CD14-positive monocyte (primary cell): ENCODE measurements around the gene ADIG. TPM values are rescaled to one million over a fixed set of nuclear protein-coding genes. Genes with fewer than 3 reads are reported as not detected.
A peak's percentile ranks its signal among the peaks of the same experiment; 100 is the strongest.

Source experiments
- DNase-seq, 3 donors: peaks; one replicate each; pipeline ENCODE4 v3.0.0-alpha.2; 2011 to 2022
- H2AFZ ChIP-seq: 2 replicates; pipeline ENCODE4 v1.6.0; 2012; ENCODE audit warnings: mild to moderate bottlenecking, low read depth, low read length, inconsistent platforms; ENCODE audit not compliant: insufficient read depth, poor library complexity, severe bottlenecking
- H3K27ac ChIP-seq, 2 donors: 1 replicate in 1 of 2; 2 replicates in 1 of 2; pipeline ENCODE4 v1.5.1; 2012 to 2013; ENCODE audit warnings: low read length in 2 of 2, control low read depth in 1 of 2, inconsistent platforms in 1 of 2, low read depth in 1 of 2, mild to moderate bottlenecking in 1 of 2
- H3K27me3 ChIP-seq, 2 donors: one replicate each; pipeline versions ENCODE4 v1.6.0 to v1.6.1; 2011 to 2013; ENCODE audit warnings: low read length in 2 of 2; ENCODE audit not compliant: control insufficient read depth in 2 of 2, insufficient read depth in 2 of 2
- H3K36me3 ChIP-seq, 2 donors: replicated peaks in 1 of 2; 1 replicate in 1 of 2; 2 replicates in 1 of 2; pipeline versions ENCODE4 v1.5.1 to v1.6.1; 2012 to 2013; ENCODE audit warnings: low read length in 2 of 2, control low read depth in 1 of 2, inconsistent platforms in 1 of 2, mild to moderate bottlenecking in 1 of 2; ENCODE audit not compliant: insufficient read depth in 2 of 2, control insufficient read depth in 1 of 2
- H3K4me1 ChIP-seq, 2 donors: 1 replicate in 1 of 2; 2 replicates in 1 of 2; pipeline versions ENCODE4 v1.5.1 to v1.6.1; 2012 to 2013; ENCODE audit warnings: low read length in 2 of 2, control low read depth in 1 of 2, inconsistent platforms in 1 of 2, mild to moderate bottlenecking in 1 of 2, moderate library complexity in 1 of 2; ENCODE audit not compliant: insufficient read depth in 2 of 2, control insufficient read depth in 1 of 2
- H3K4me2 ChIP-seq: replicated peaks from 2 replicates; pipeline ENCODE3; 2012; ENCODE audit warnings: low read length, moderate library complexity, mild to moderate bottlenecking; ENCODE audit not compliant: poor library complexity, severe bottlenecking; ENCODE audit errors: extremely low read depth
- H3K4me3 ChIP-seq, 3 experiments: fragments of 200-600 bp in 1 of 3; sonication (generic) in 1 of 3; replicated peaks in 1 of 3; 1 replicate in 2 of 3; 2 replicates in 1 of 3; pipeline ENCODE4 v1.5.1; 2011 to 2013; ENCODE audit warnings: low read length in 3 of 3, mild to moderate bottlenecking in 3 of 3, control low read depth in 2 of 3, low read depth in 2 of 3, inconsistent platforms in 1 of 3, moderate library complexity in 1 of 3
- H3K79me2 ChIP-seq: 2 replicates; pipeline ENCODE4 v1.6.0; 2012; ENCODE audit warnings: mild to moderate bottlenecking, control low read depth, inconsistent platforms, low read length, moderate library complexity; ENCODE audit not compliant: insufficient read depth
- H3K9ac ChIP-seq: 2 replicates; pipeline ENCODE4 v1.6.0; 2017; ENCODE audit warnings: low read length, mild to moderate bottlenecking; ENCODE audit not compliant: insufficient read depth, poor library complexity, severe bottlenecking
- H3K9me3 ChIP-seq, 2 donors: replicated peaks in 1 of 2; 1 replicate in 1 of 2; 2 replicates in 1 of 2; pipeline versions ENCODE4 v1.5.1 to v1.6.1; 2012 to 2013; ENCODE audit warnings: low read length in 2 of 2, control low read depth in 1 of 2; ENCODE audit not compliant: control insufficient read depth in 1 of 2, insufficient read depth in 1 of 2
- H4K20me1 ChIP-seq: 2 replicates; pipeline ENCODE4 v1.6.0; 2012; ENCODE audit warnings: mild to moderate bottlenecking, low read length, control low read depth, moderate library complexity; ENCODE audit not compliant: insufficient read depth
- H3K27ac Mint-ChIP-seq, 7 donors: one replicate each; pipeline ENCODE4 v1.8.0; 2020; ENCODE audit warnings: mild to moderate bottlenecking in 7 of 7, mixed read lengths in 7 of 7, moderate library complexity in 6 of 7, inconsistent platforms in 2 of 7
- H3K27me3 Mint-ChIP-seq, 3 donors: one replicate each; pipeline ENCODE4 v1.8.0; 2021 to 2022; ENCODE audit warnings: low read depth in 3 of 3, mild to moderate bottlenecking in 3 of 3, mixed read lengths in 3 of 3, moderate library complexity in 3 of 3, inconsistent platforms in 1 of 3
- H3K36me3 Mint-ChIP-seq, 2 donors: one replicate each; pipeline ENCODE4 v1.8.0; 2020; ENCODE audit warnings: mixed read lengths in 2 of 2, inconsistent platforms in 1 of 2, mild to moderate bottlenecking in 1 of 2
- H3K4me1 Mint-ChIP-seq: one replicate; pipeline ENCODE4 v1.8.0; 2020; ENCODE audit warnings: mild to moderate bottlenecking, mixed read lengths
- H3K4me3 Mint-ChIP-seq, 2 donors: one replicate each; pipeline ENCODE4 v1.8.0; 2020; ENCODE audit warnings: mild to moderate bottlenecking in 2 of 2, mixed read lengths in 2 of 2, moderate library complexity in 1 of 2
- H3K9me3 Mint-ChIP-seq, 7 donors: one replicate each; pipeline ENCODE4 v1.8.0; 2020 to 2022; ENCODE audit warnings: mixed read lengths in 7 of 7, mild to moderate bottlenecking in 6 of 7, moderate library complexity in 6 of 7, inconsistent platforms in 2 of 7
- WGBS: methylation state at CpG from one replicate; pipeline ENCODE4 v1.1.5; 2013; ENCODE audit warnings: missing lambda C conversion rate; ENCODE audit not compliant: insufficient coverage; 5-methylcytosine and 5-hydroxymethylcytosine counted together
- intact Hi-C, 2 donors: fragments of 100-400 bp; cut with micrococcal nuclease; formaldehyde crosslinking; loops; one replicate each; pipeline versions ENCODE4 v1.15.0 to v1.15.1; 2023
- polyA plus RNA-seq, 3 donors: library from polyadenylated mRNA; depleted of rRNA in 1 of 3; unstranded in 2 of 3; stranded (reverse) in 1 of 3; fragments of 300-500 nt in 2 of 3; fragments of >200 nt in 1 of 3; fragmentation: Illumina TruSeq in 2 of 3; gene quantifications; 1 replicate in 2 of 3; 2 replicates in 1 of 3; pipeline ENCODE4 v1.2.3, GENCODE V29; 2012 to 2021
- TF ChIP-seq, protein P1 (sequence below): fragments of 200-600 bp; IDR thresholded peaks from one replicate; pipeline ENCODE4 v1.8.0; 2022; ENCODE audit warnings: antibody characterized with exemption, mild to moderate bottlenecking

Gene ADIG
- polyA plus RNA-seq, 3 donors, result not detected

GRCh38 chr20:38607351-38607750 is 26.4 kb downstream of the ADIG start:
- Histone ChIP-seq H3K9ac (no peak overlapping the region), H3K27ac (no peak overlapping the region), H3K27me3 (peaks cover 23 to 33% of the 10 kb centered on the region in 2 donors), H3K79me2 (no peaks in the 10 kb centered on the region), H3K4me3 (no peak overlapping the region), H3K9me3 (peaks cover 0 to 4% of the 10 kb centered on the region in 2 donors), H3K36me3 (no peaks in the 10 kb centered on the region), H3K4me2 (no peak overlapping the region), H4K20me1 (no peaks in the 10 kb centered on the region), H3K4me1 (no peaks in the 10 kb centered on the region), H2AFZ (no peak overlapping the region)
- 38% methylated on average over 4 of the region's 12 CpGs for WGBS
- intact Hi-C loops, result no loop called here
- no peak for DNase-seq
- Mint-ChIP-seq H3K36me3 (no peaks in the 10 kb centered on the region), H3K4me3 (no peak overlapping the region), H3K4me1 (no peaks in the 10 kb centered on the region), H3K9me3 (peaks cover 0 to 1% (median 0%) of the 10 kb centered on the region in 7 donors), H3K27ac (no peak overlapping the region), H3K27me3 (peaks cover 29 to 51% (median 33%) of the 10 kb centered on the region in 3 donors)
- TF ChIP-seq, protein P1, sequence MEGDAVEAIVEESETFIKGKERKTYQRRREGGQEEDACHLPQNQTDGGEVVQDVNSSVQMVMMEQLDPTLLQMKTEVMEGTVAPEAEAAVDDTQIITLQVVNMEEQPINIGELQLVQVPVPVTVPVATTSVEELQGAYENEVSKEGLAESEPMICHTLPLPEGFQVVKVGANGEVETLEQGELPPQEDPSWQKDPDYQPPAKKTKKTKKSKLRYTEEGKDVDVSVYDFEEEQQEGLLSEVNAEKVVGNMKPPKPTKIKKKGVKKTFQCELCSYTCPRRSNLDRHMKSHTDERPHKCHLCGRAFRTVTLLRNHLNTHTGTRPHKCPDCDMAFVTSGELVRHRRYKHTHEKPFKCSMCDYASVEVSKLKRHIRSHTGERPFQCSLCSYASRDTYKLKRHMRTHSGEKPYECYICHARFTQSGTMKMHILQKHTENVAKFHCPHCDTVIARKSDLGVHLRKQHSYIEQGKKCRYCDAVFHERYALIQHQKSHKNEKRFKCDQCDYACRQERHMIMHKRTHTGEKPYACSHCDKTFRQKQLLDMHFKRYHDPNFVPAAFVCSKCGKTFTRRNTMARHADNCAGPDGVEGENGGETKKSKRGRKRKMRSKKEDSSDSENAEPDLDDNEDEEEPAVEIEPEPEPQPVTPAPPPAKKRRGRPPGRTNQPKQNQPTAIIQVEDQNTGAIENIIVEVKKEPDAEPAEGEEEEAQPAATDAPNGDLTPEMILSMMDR, result no peak

- Mint-ChIP-seq H3K36me3 (no peaks in the 10 kb centered on the region), H3K4me3 (no peak overlapping the region), H3K9me3 (peaks cover 0 to 3% (median 0%) of the 10 kb centered on the region in 7 donors), H3K27ac (peak overlapping the region in 1 of 7 donors; percentile 40), H3K27me3 (peaks cover 25 to 44% (median 27%) of the 10 kb centered on the region in 3 donors), H3K4me1 (no peaks in the 10 kb centered on the region)
- Histone ChIP-seq H3K27me3 (peaks cover 15 to 25% of the 10 kb centered on the region in 2 donors), H3K4me3 (no peak overlapping the region), H3K4me1 (no peaks in the 10 kb centered on the region), H3K9me3 (no peaks in the 10 kb centered on the region), H4K20me1 (no peaks in the 10 kb centered on the region), H3K4me2 (no peak overlapping the region), H3K79me2 (no peaks in the 10 kb centered on the region), H3K36me3 (no peaks in the 10 kb centered on the region), H2AFZ (no peak overlapping the region), H3K27ac (no peak overlapping the region), H3K9ac (no peak overlapping the region)
- TF ChIP-seq, protein P1, result no peak
- no peak for DNase-seq
- 100% methylated on average over 1 of the region's 4 CpGs for WGBS
- intact Hi-C loops, result no loop called here
These were observed 27.2 kb downstream of the ADIG start for GRCh38 chr20:38608188-38608587.
